ENCODE results near the gene ESR2.
"Not testable (repeated sequence)": the region's sequence is repeated elsewhere in the genome, so short reads cannot be mapped to it uniquely, and the experiment has no call there.

The ESR2 gene

DNA sequence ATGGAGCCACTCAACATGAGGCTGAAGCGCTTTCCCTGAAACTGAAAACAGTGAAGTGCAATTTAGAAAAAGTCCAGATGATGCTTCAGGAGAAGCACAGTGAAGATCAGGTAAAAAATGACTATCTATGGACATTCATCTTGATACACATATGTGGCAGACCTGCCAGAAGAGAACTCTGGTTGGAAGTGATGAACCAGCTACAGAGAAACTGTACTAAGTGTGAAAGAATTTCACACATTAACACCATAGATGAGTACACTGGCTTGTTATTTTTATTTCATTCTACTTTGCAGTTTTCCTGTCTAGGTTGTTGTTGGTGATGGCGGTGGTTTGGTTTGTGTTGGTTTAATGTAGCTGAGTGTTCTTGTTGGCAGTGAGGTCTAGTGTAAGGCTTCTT is 174.7 kb downstream of the ESR2 start:
- H3K4me3 Mint-ChIP-seq, result no peak overlapping the region
- no peak overlapping the region for H3K27ac Mint-ChIP-seq
- H3K4me1 Mint-ChIP-seq (ENCODE audit: low read depth), result peaks cover 3% of the 10 kb centered on the region
- H3K27me3 Mint-ChIP-seq, result no peaks in the 10 kb centered on the region
- H3K36me3 Mint-ChIP-seq (ENCODE audit: low read depth), result peaks cover 34% of the 10 kb centered on the region
- no peaks in the 10 kb centered on the region for H3K9me3 Mint-ChIP-seq

GRCh38 chr14:64118892-64119291 is 175.3 kb downstream of the ESR2 start:
- no peaks in the 10 kb centered on the region for H3K27me3 Mint-ChIP-seq
- H3K4me1 Mint-ChIP-seq (ENCODE audit: low read depth), result peaks cover 3% of the 10 kb centered on the region
- peaks cover 34% of the 10 kb centered on the region for H3K36me3 Mint-ChIP-seq (ENCODE audit: low read depth)
- no peak overlapping the region for H3K4me3 Mint-ChIP-seq
- H3K27ac Mint-ChIP-seq, result no peak overlapping the region
- H3K9me3 Mint-ChIP-seq, result no peaks in the 10 kb centered on the region

DNA sequence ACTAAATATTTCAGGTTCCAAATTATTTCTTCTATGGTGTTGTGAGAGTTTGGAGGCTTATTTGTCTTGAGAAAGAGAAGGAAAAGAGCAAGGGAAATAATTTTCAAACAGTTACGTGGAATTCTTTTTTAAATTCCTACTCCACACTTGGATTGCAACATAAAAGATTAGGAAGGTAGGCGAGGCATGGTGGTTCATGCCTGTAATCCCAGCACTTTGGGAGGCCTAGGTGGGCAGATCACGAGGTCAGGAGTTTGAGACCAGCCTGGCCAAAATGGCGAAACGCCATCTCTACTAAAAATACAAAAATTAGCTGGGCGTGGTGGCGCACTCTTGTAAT is 175.8 kb downstream of the ESR2 start:
- not testable (repeated sequence) for H3K9me3 Mint-ChIP-seq; H3K27ac Mint-ChIP-seq; H3K4me1 Mint-ChIP-seq (ENCODE audit: low read depth); H3K27me3 Mint-ChIP-seq; H3K4me3 Mint-ChIP-seq
- peaks cover 31% of the 10 kb centered on the region for H3K36me3 Mint-ChIP-seq (ENCODE audit: low read depth)

GRCh38 chr14:64117671-64118402 is 176.3 kb downstream of the ESR2 start:
- Mint-ChIP-seq H3K27me3 (no peaks in the 10 kb centered on the region), H3K36me3 (ENCODE audit: low read depth) (peaks cover 31% of the 10 kb centered on the region), H3K27ac (no peak overlapping the region), H3K4me3 (no peak overlapping the region), H3K4me1 (ENCODE audit: low read depth) (no peaks in the 10 kb centered on the region), H3K9me3 (no peaks in the 10 kb centered on the region)

GRCh38 chr14:64115401-64115800 is 178.8 kb downstream of the ESR2 start:
- no peaks in the 10 kb centered on the region for H3K4me1 Mint-ChIP-seq (ENCODE audit: low read depth)
- H3K9me3 Mint-ChIP-seq, result no peaks in the 10 kb centered on the region
- peaks cover 23% of the 10 kb centered on the region for H3K36me3 Mint-ChIP-seq (ENCODE audit: low read depth)
- no peak overlapping the region for H3K4me3 Mint-ChIP-seq
- no peak overlapping the region for H3K27ac Mint-ChIP-seq
- H3K27me3 Mint-ChIP-seq, result no peaks in the 10 kb centered on the region

DNA sequence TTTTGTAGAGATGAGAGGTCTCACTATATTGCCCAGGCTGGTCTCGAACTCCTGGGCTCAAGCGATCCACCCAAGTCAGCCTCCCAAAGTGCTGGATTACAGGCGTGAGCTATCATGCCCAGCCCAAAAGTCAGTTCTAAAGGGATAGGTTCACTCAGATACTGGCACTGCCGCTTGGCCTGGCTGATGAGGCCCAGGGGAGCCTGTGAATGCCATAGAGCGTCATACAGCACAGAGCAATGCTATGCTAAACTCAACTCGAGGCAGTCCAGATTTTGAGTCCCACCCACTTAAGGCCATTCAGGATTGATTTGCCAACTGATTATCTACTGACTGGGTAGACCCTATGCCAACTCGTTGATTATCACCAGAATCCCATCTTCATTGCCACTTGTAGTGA is 179.4 kb downstream of the ESR2 start:
- Mint-ChIP-seq H3K36me3 (ENCODE audit: low read depth) (peaks cover 23% of the 10 kb centered on the region), H3K27ac (no peak overlapping the region), H3K9me3 (no peaks in the 10 kb centered on the region), H3K4me3 (no peak overlapping the region), H3K4me1 (ENCODE audit: low read depth) (no peaks in the 10 kb centered on the region), H3K27me3 (no peaks in the 10 kb centered on the region)

GRCh38 chr14:64114166-64114565 is 180.0 kb downstream of the ESR2 start:
- Mint-ChIP-seq H3K4me1 (ENCODE audit: low read depth) (no peaks in the 10 kb centered on the region), H3K4me3 (no peak overlapping the region), H3K27me3 (no peaks in the 10 kb centered on the region), H3K27ac (no peak overlapping the region), H3K9me3 (no peaks in the 10 kb centered on the region), H3K36me3 (ENCODE audit: low read depth) (peaks cover 22% of the 10 kb centered on the region)

DNA sequence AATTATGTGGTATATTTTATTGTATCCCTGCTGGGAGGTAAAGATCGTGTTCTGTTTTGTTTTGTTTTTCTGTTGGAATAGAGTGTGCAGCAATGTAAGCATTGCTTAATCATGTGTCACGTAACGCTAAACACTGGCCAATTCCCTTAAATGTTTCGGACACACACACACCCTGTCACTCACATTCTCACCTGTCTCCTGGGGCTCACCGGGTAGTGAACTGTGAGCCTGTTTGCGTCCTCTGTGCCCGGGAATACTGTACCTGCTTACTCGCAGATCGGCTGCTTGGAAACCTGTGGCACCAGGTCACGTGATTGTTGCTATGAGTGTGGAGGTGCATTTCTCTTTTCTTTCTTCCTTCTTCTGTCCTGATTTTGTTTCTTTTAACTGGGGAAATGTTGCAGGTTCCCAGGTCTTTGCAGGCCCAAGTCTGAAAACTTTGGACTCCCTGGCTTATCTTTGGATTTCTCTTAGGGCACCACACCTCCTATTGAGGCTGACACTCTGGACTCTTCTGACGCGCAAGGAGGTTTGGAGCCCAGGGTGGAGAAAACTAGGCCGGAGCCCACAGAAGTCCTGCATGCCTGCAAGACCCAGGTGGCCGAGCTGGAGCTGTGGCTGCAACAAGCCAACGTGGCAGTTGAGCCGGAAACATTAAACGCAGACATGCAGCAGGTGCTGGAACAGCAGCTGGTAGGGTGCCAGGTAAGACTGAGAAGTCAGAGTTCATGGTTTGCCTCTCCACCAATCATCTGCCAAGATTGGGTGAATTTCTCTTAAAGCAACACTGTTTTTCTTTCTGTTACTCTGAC is 181.1 kb downstream of the ESR2 start:
- no peaks in the 10 kb centered on the region for H3K4me1 Mint-ChIP-seq (ENCODE audit: low read depth)
- no peaks in the 10 kb centered on the region for H3K9me3 Mint-ChIP-seq
- no peaks in the 10 kb centered on the region for H3K27me3 Mint-ChIP-seq
- no peak overlapping the region for H3K4me3 Mint-ChIP-seq
- no peak overlapping the region for H3K27ac Mint-ChIP-seq
- H3K36me3 Mint-ChIP-seq (ENCODE audit: low read depth), result peaks cover 21% of the 10 kb centered on the region

DNA sequence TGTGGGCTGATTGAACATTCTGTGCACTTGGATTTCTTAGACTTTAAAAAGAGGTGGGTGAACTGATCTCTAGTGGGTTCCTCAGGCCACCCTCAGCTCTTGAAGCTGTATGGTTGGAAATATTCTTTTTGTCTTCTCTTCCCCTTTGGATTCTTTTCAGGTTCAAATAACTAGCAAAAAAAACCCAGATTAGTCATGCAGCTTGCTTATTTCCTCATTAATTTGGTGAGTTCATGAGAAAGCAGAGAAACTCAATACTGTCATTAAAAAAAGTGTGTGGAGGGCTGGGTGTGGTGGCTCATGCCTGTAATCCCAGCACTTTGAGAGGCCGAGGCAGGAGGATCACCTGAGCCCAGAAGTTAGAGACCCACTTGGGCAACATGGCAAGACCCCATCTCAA is 183.4 kb downstream of the ESR2 start:
- Mint-ChIP-seq H3K4me3 (no peak overlapping the region), H3K36me3 (ENCODE audit: low read depth) (peaks cover 28% of the 10 kb centered on the region), H3K27me3 (no peaks in the 10 kb centered on the region), H3K9me3 (no peaks in the 10 kb centered on the region), H3K27ac (no peak overlapping the region), H3K4me1 (ENCODE audit: low read depth) (no peaks in the 10 kb centered on the region)

GRCh38 chr14:64109819-64110554 is 184.2 kb downstream of the ESR2 start:
- Mint-ChIP-seq H3K4me1 (ENCODE audit: low read depth) (no peaks in the 10 kb centered on the region), H3K27me3 (no peaks in the 10 kb centered on the region), H3K36me3 (ENCODE audit: low read depth) (peaks cover 30% of the 10 kb centered on the region), H3K9me3 (no peaks in the 10 kb centered on the region), H3K4me3 (no peak overlapping the region), H3K27ac (no peak overlapping the region)

DNA sequence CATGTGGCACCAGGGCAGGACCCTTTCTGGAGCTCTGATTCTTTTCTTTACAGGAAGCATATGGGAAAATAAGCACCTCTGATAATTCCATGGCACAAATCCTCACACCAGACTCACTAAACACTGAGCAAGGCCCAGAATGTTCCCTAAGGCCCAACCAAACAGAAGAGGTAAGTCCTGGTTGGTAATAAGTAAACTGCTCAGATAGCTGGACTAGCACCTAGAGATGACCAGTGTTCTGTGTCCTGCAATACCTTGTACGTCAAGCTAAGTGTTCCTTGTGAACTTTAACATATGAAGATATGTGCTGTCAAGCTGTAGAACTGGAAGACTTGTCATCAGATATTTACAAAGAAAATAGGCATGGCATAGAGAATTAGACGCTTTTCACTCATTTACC is 186.7 kb downstream of the ESR2 start:
- no peak overlapping the region for H3K4me3 Mint-ChIP-seq
- H3K27me3 Mint-ChIP-seq, result no peaks in the 10 kb centered on the region
- peaks cover 39% of the 10 kb centered on the region for H3K36me3 Mint-ChIP-seq (ENCODE audit: low read depth)
- no peaks in the 10 kb centered on the region for H3K9me3 Mint-ChIP-seq
- H3K4me1 Mint-ChIP-seq (ENCODE audit: low read depth), result no peaks in the 10 kb centered on the region
- H3K27ac Mint-ChIP-seq, result no peak overlapping the region

GRCh38 chr14:64098120-64098519 is 196.1 kb downstream of the ESR2 start:
- H3K27ac Mint-ChIP-seq, result no peak overlapping the region
- H3K27me3 Mint-ChIP-seq, result no peaks in the 10 kb centered on the region
- no peak overlapping the region for H3K4me3 Mint-ChIP-seq
- no peaks in the 10 kb centered on the region for H3K9me3 Mint-ChIP-seq
- H3K36me3 Mint-ChIP-seq (ENCODE audit: low read depth), result peaks cover 32% of the 10 kb centered on the region
- peaks cover 7% of the 10 kb centered on the region for H3K4me1 Mint-ChIP-seq (ENCODE audit: low read depth)

- H3K4me1 Mint-ChIP-seq (ENCODE audit: low read depth), result peaks cover 7% of the 10 kb centered on the region
- peaks cover 32% of the 10 kb centered on the region for H3K36me3 Mint-ChIP-seq (ENCODE audit: low read depth)
- H3K27ac Mint-ChIP-seq, result peak overlapping the region; percentile 55
- H3K9me3 Mint-ChIP-seq, result no peaks in the 10 kb centered on the region
- no peak overlapping the region for H3K4me3 Mint-ChIP-seq
- H3K27me3 Mint-ChIP-seq, result no peaks in the 10 kb centered on the region
Observed at GRCh38 chr14:64095620-64096019, 198.6 kb downstream of the ESR2 start.

GRCh38 chr14:64092940-64093339 is 201.2 kb downstream of the ESR2 start:
- Mint-ChIP-seq H3K27me3 (no peaks in the 10 kb centered on the region), H3K4me1 (ENCODE audit: low read depth) (peaks cover 7% of the 10 kb centered on the region), H3K36me3 (ENCODE audit: low read depth) (peaks cover 17% of the 10 kb centered on the region), H3K27ac (no peak overlapping the region), H3K9me3 (no peaks in the 10 kb centered on the region), H3K4me3 (no peak overlapping the region)

DNA sequence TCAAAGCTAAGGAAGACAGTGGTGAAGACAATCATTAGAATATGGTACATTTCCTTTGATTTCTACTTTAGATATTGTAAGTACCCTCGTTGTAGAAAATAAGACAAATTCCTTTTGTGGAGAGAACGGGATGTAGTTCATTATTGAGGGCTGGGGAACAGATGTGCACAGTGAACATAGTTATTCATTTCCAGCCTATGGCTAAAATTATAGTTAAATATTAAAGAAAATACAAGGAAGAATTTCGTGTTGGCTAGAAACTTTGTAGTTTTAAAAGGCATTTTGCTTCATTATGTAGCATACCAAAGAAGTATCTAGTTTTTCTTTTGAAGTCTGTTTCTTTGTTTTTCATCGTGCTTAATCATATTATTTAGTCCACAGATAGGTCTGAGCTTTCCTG is 201.8 kb downstream of the ESR2 start:
- Mint-ChIP-seq H3K4me3 (no peak overlapping the region), H3K9me3 (no peaks in the 10 kb centered on the region)

More for the DNA sequence above, 201.8 kb downstream of the ESR2 start:
- Mint-ChIP-seq H3K27me3 (no peaks in the 10 kb centered on the region), H3K36me3 (ENCODE audit: low read depth) (peaks cover 14% of the 10 kb centered on the region), H3K4me1 (ENCODE audit: low read depth) (peaks cover 7% of the 10 kb centered on the region), H3K27ac (no peak overlapping the region)
